Osteocyte (in vitro differentiated cells): Measurements from ENCODE around the gene CASP14. TPM values are rescaled to one million over a fixed set of nuclear protein-coding genes. Genes with fewer than 3 reads are reported as not detected.

Experiments used
- DNase-seq: peaks from one replicate; pipeline ENCODE4 v3.0.0; 2021; ENCODE audit warnings: mixed read lengths; ENCODE audit not compliant: unreplicated experiment; ENCODE audit errors: extremely low spot score
- H3K27ac Mint-ChIP-seq: one replicate; pipeline ENCODE4 v1.8.0; 2021; ENCODE audit warnings: mild to moderate bottlenecking, mixed read lengths; ENCODE audit not compliant: unreplicated experiment
- H3K27me3 Mint-ChIP-seq: one replicate; pipeline ENCODE4 v1.8.0; 2021; ENCODE audit warnings: mixed read lengths; ENCODE audit not compliant: unreplicated experiment
- H3K36me3 Mint-ChIP-seq: one replicate; pipeline ENCODE4 v1.8.0; 2021; ENCODE audit warnings: mixed read lengths; ENCODE audit not compliant: unreplicated experiment
- H3K4me1 Mint-ChIP-seq: one replicate; pipeline ENCODE4 v1.8.0; 2021; ENCODE audit warnings: mixed read lengths; ENCODE audit not compliant: unreplicated experiment
- H3K4me3 Mint-ChIP-seq: one replicate; pipeline ENCODE4 v1.8.0; 2021; ENCODE audit warnings: mild to moderate bottlenecking, moderate library complexity, mixed read lengths; ENCODE audit not compliant: unreplicated experiment
- H3K9me3 Mint-ChIP-seq: one replicate; pipeline ENCODE4 v1.8.0; 2021; ENCODE audit warnings: mixed read lengths; ENCODE audit not compliant: unreplicated experiment
- total RNA-seq: library from RNA; stranded (reverse); gene quantifications from 2 replicates; pipeline ENCODE4 v1.2.1, GENCODE V29; 2021
- TF ChIP-seq, protein P1 (sequence below): fragments of 200-600 bp; sonication (generic); IDR thresholded peaks from 2 replicates; pipeline ENCODE4 v1.5.0; 2021; ENCODE audit warnings: antibody characterized with exemption, mild to moderate bottlenecking, moderate library complexity

CASP14 gene
- total RNA-seq, 1 donor from 2014 or later: not detected

DNA sequence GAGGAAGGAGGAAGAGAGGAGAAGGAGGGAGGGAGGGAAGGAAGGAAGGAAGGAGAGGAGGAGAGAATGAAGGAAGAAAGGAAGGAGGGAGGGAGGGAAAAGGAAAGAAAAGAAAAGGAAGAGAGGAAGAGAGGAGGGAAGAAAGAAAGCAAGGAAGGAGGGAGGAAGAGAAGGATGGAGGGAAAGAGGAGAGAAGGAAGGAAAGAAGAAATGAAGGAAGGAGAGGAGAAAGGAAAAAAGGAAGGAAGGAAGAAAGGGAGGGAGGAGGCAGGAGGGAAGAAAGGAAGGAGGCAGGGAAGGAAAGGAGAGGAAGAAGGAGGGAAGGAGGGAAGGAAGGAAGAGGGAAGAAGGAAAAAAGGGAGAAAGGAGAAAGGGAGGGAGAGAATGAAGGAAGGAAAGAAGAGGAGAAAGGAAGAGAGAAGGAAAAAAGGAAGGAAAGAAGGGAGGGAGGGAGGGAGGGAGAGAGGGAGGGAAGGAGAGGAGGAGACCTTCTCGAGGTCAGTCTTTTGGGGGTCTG lies 13.4 kb upstream of the CASP14 start:
- H3K4me1 Mint-ChIP-seq: no peaks in the 10 kb centered on the region
- H3K9me3 Mint-ChIP-seq: no peaks in the 10 kb centered on the region
- no peaks in the 10 kb centered on the region for H3K36me3 Mint-ChIP-seq
- DNase-seq: no peak
- H3K27ac Mint-ChIP-seq: no peak overlapping the region
- H3K4me3 Mint-ChIP-seq: no peak overlapping the region
- TF ChIP-seq, protein P1, sequence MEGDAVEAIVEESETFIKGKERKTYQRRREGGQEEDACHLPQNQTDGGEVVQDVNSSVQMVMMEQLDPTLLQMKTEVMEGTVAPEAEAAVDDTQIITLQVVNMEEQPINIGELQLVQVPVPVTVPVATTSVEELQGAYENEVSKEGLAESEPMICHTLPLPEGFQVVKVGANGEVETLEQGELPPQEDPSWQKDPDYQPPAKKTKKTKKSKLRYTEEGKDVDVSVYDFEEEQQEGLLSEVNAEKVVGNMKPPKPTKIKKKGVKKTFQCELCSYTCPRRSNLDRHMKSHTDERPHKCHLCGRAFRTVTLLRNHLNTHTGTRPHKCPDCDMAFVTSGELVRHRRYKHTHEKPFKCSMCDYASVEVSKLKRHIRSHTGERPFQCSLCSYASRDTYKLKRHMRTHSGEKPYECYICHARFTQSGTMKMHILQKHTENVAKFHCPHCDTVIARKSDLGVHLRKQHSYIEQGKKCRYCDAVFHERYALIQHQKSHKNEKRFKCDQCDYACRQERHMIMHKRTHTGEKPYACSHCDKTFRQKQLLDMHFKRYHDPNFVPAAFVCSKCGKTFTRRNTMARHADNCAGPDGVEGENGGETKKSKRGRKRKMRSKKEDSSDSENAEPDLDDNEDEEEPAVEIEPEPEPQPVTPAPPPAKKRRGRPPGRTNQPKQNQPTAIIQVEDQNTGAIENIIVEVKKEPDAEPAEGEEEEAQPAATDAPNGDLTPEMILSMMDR: no peak
- H3K27me3 Mint-ChIP-seq: no peaks in the 10 kb centered on the region

DNA sequence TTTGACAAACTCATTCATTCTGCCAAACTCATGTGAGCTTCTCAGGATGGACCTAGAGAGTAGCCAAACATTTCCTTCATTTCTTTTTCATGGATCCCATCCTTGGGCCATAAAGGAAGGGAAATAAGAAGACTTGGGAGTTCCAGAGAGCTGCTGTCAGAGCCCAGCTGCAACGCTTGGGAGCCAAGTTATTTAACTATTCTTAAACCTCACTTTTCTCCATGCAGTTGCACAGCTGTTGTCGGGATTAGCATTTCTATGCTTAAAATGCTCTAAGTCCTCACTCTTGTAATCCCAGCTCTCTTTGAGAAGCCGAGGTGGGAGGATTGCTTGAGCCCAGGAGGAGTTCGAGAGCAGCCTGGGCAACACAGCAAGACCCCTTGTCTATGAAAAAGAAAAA lies 11.7 kb upstream of the CASP14 start:
- Mint-ChIP-seq H3K9me3 (no peaks in the 10 kb centered on the region), H3K27ac (no peak overlapping the region), H3K36me3 (no peaks in the 10 kb centered on the region), H3K4me3 (no peak overlapping the region), H3K27me3 (no peaks in the 10 kb centered on the region), H3K4me1 (no peaks in the 10 kb centered on the region)
- TF ChIP-seq, protein P1: no peak
- no peak for DNase-seq

DNA sequence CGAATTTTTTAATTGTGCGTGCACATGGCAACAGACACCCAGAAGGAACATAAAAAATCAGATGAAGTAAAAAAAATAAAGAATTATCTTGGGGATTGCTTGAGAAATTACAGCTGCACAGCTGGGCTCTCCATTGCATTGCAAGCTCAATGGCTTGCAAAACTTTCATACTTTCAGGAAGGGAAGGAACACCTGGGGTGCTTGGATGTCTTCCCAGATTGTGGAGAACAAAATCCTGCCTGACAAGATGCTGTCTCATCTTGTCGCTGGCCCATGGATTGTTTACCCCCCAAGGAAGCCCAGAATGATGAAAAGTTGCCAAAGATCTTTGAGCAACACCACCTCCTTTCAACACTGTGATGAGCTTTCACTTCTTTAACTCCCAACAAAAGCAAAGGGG lies 11.0 kb upstream of the CASP14 start:
- H3K27ac Mint-ChIP-seq: no peak overlapping the region
- H3K4me1 Mint-ChIP-seq: no peaks in the 10 kb centered on the region
- H3K9me3 Mint-ChIP-seq: no peaks in the 10 kb centered on the region
- H3K27me3 Mint-ChIP-seq: no peaks in the 10 kb centered on the region
- DNase-seq: no peak
- H3K36me3 Mint-ChIP-seq: no peaks in the 10 kb centered on the region
- no peak overlapping the region for H3K4me3 Mint-ChIP-seq
- TF ChIP-seq, protein P1: no peak

DNA sequence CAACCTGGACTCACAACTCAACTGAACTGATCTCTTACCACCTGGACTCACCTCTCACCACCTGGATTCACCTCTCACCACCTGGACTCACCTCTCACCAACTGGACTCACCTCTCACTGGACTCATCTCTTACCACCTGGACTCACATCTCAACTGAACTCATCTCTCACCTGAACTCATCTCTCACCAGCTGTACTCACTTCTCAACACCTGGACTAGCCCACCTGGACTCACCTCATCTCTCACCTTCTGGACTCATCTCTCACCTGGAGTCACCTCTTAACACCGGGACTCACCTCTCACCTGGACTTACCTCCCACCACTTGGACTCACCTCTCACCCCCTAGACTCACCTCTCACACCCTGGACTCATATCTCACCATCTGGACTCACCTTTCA lies 7.3 kb upstream of the CASP14 start:
- no peaks in the 10 kb centered on the region for H3K4me1 Mint-ChIP-seq
- H3K4me3 Mint-ChIP-seq: no peak overlapping the region
- no peak overlapping the region for H3K27ac Mint-ChIP-seq
- no peaks in the 10 kb centered on the region for H3K36me3 Mint-ChIP-seq
- TF ChIP-seq, protein P1: no peak
- DNase-seq: no peak
- H3K27me3 Mint-ChIP-seq: no peaks in the 10 kb centered on the region
- no peaks in the 10 kb centered on the region for H3K9me3 Mint-ChIP-seq

DNA sequence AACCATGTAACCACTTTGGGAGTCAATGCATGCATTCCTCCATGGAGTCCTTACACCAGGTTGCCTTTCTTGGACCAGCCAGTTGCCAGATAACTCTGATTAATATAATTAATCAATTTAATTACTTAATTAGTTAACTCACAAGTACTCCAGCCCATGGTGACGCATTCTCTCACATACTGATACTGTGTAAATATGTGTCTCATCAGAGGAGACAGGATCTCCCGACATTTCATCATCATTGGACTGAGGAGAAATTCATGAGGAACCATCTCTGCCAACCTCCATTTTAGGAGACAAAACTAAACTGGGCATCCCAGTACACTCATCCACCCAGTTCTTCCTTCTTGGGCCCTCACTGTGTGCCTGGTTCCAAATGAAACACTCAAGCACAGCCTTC lies 6.5 kb upstream of the CASP14 start:
- TF ChIP-seq, protein P1: no peak
- Mint-ChIP-seq H3K27me3 (no peaks in the 10 kb centered on the region), H3K4me1 (no peaks in the 10 kb centered on the region), H3K27ac (no peak overlapping the region), H3K9me3 (no peaks in the 10 kb centered on the region), H3K4me3 (no peak overlapping the region), H3K36me3 (no peaks in the 10 kb centered on the region)
- no peak for DNase-seq
